ENCODE results near the gene MAGI2. TPM values are rescaled to one million over a fixed set of nuclear protein-coding genes. Genes with fewer than 3 reads are reported as not detected.
"Not testable (repeated sequence)": the region's sequence is repeated elsewhere in the genome, so short reads cannot be mapped to it uniquely, and the experiment has no call there.

MAGI2 gene
- total RNA-seq, 1 donor from 2014 or later: 2.5 TPM

- TF ChIP-seq CTCF (IDR thresholded peaks at IDR 0.05; ENCODE audit: insufficient read depth, low read length, poor library complexity, severe bottlenecking): no peak
- no peak for DNase-seq (ENCODE audit: low read depth)
- Histone ChIP-seq H3K36me3 (ENCODE audit: control insufficient read depth, insufficient read depth, low read length) (no peaks in the 10 kb centered on the region), H3K27me3 (ENCODE audit: control insufficient read depth, insufficient read depth, low read length) (no peaks in the 10 kb centered on the region), H3K4me3 (ENCODE audit: low read depth, low read length) (no peak overlapping the region)
Measured at GRCh38 chr7:78993341-78993740, 460.1 kb downstream of the MAGI2 start.

DNA sequence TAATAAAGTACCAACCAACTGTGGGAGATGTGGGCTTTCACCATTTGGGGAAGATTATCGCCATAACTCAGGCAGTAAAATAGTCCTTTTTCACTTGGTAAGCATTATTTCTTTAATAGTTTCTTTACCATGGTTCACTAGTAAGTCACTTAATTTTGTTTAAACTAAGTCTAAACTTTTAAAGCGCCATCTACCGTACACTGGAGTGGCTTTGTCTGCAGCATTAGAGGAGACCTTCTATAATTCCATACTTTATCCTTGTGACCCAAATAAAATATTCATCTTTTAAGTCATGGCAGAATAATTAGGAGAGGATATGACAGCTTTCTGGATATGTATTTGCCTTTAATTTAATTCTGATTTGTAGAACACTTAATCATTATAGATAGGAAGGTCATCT is 468.0 kb downstream of the MAGI2 start:
- no peak for DNase-seq (ENCODE audit: low read depth)
- no peak for TF ChIP-seq CTCF (IDR thresholded peaks at IDR 0.05; ENCODE audit: insufficient read depth, low read length, poor library complexity, severe bottlenecking)
- Histone ChIP-seq H3K27me3 (ENCODE audit: control insufficient read depth, insufficient read depth, low read length) (no peaks in the 10 kb centered on the region), H3K36me3 (ENCODE audit: control insufficient read depth, insufficient read depth, low read length) (no peaks in the 10 kb centered on the region), H3K4me3 (ENCODE audit: low read depth, low read length) (no peak overlapping the region)

DNA sequence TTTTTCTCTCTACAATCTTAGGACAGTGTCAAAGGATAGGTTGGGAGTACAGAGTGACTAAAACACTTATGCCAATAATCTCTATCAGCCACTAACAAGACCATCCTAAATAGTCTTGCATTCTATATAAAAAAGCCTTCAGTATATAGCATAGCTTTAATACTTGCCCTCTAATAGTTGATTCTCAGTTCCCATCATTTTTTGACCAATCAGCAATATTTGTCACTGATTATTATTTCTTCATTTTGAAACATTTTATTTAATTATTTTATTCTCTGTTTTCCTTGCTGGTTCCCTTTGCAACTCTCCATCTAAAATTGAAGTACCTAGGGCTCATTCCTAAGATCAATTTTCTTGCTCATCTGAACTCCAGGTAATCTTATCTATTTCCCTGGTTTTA is 470.0 kb downstream of the MAGI2 start:
- H3K36me3 ChIP-seq (ENCODE audit: control insufficient read depth, insufficient read depth, low read length): no peaks in the 10 kb centered on the region
- H3K4me3 ChIP-seq (ENCODE audit: low read depth, low read length): no peak overlapping the region
- no peak for TF ChIP-seq CTCF (IDR thresholded peaks at IDR 0.05; ENCODE audit: insufficient read depth, low read length, poor library complexity, severe bottlenecking)
- no peak for DNase-seq (ENCODE audit: low read depth)
- no peaks in the 10 kb centered on the region for H3K27me3 ChIP-seq (ENCODE audit: control insufficient read depth, insufficient read depth, low read length)

DNA sequence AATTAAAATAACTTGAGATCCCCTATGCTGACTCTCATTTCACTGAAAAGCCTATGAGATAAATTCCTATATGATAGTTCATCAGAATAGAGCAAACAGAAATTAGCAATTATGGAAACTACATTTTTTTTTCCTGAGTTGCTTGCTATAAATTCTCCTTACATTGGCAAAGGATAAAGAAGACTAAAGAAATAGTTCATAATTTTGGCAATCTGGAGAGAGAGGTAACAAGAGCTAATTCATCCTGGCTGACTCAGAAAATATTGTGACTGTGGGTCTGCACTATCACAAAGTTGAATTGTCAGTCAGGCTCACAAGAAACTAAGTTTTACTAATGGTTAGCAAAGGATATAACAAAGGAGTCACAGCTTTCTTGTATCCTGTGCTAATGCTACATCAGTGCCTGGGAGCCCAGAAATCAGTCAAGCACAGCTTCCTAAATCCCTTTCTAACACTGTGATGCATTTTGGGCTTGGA is 483.0 kb downstream of the MAGI2 start:
- Histone ChIP-seq H3K4me3 (ENCODE audit: low read depth, low read length) (no peak overlapping the region), H3K27me3 (ENCODE audit: control insufficient read depth, insufficient read depth, low read length) (no peaks in the 10 kb centered on the region), H3K36me3 (ENCODE audit: control insufficient read depth, insufficient read depth, low read length) (no peaks in the 10 kb centered on the region)
- TF ChIP-seq CTCF (IDR thresholded peaks at IDR 0.05; ENCODE audit: insufficient read depth, low read length, poor library complexity, severe bottlenecking): no peak
- no peak for DNase-seq (ENCODE audit: low read depth)

DNA sequence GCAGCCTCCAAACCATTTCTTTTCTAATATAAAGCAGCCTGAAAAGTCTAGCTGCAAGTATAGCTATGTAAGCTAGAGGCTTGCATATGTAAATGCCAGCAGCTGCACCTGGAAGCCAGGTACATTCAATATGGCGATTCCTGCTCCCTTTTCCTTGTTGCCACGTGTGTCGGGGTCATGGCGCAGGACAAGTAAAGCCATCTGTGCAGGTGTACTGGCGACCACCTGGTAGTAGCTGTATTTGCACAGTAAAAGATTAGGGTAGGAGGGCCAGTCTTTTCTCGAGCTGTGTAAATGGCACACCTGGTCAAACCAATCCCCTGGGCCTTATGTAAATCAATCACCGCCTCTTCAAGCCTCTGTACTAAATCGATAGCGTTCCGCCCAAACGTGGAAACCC is 484.5 kb downstream of the MAGI2 start:
- no peak overlapping the region for H3K4me3 ChIP-seq (ENCODE audit: low read depth, low read length)
- DNase-seq (ENCODE audit: low read depth): no peak
- no peak for TF ChIP-seq CTCF (IDR thresholded peaks at IDR 0.05; ENCODE audit: insufficient read depth, low read length, poor library complexity, severe bottlenecking)

DNA sequence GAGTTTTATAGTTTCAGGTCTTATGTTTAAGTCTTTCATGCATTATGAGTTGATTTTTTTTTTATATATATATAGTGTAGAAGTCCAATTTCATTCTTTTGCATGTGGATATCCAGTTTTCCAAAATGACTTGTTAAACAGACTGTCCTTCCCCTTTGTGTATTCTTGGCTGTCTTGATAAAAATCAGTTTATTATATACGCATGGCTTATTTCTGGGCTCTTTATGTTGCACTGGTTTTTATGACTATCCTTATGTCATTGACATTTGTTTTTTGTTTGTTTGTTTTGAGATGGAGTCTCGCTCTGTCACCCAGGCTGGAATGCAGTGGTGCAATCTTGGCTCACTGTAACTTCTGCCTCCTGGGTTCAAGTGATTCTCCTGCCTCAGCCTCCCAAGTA is 485.9 kb downstream of the MAGI2 start:
- not testable (repeated sequence) for DNase-seq (ENCODE audit: low read depth); H3K27me3 ChIP-seq (ENCODE audit: control insufficient read depth, insufficient read depth, low read length); H3K4me3 ChIP-seq (ENCODE audit: low read depth, low read length); H3K36me3 ChIP-seq (ENCODE audit: control insufficient read depth, insufficient read depth, low read length)

More for the DNA sequence above, 484.5 kb downstream of the MAGI2 start:
- Histone ChIP-seq H3K36me3 (ENCODE audit: control insufficient read depth, insufficient read depth, low read length) (no peaks in the 10 kb centered on the region), H3K27me3 (ENCODE audit: control insufficient read depth, insufficient read depth, low read length) (no peaks in the 10 kb centered on the region)

Data from kidney epithelial cell (primary cell).